ENCODE data around the gene STKLD1.

Gene STKLD1

GRCh38 chr9:133339641-133340040 lies 36.5 kb upstream of the STKLD1 start:
- Histone ChIP-seq H4K20me1 (ENCODE audit: insufficient read depth, low read length) (no peaks in the 10 kb centered on the region), H2AFZ (ENCODE audit: low read length) (no peak overlapping the region), H3K9me2 (replicated peaks; ENCODE audit: insufficient read depth, low read length) (no peaks in the 10 kb centered on the region), H3K79me2 (ENCODE audit: low read length) (peaks cover 13% of the 10 kb centered on the region), H3K36me3 (replicated peaks; ENCODE audit: insufficient read depth, low read length) (no peaks in the 10 kb centered on the region), H3K27ac (ENCODE audit: low read length) (no peak overlapping the region), H3K9ac (ENCODE audit: low read length) (no peak overlapping the region), H3K9me3 (replicated peaks; ENCODE audit: insufficient read depth, low read length) (no peaks in the 10 kb centered on the region), H3F3A (ENCODE audit: insufficient read depth, low read length) (peaks cover 10% of the 10 kb centered on the region; the same call in 1 of the 2 replicates), H3K4me1 (ENCODE audit: low read length) (0 out of 2 replicates have a peak, but pooled peaks cover 4% of the 10 kb centered on the region), H3K4me2 (ENCODE audit: low read depth, low read length) (no peak overlapping the region), H3K27me3 (replicated peaks; ENCODE audit: insufficient read depth, low read length) (no peaks in the 10 kb centered on the region), H3K4me3 (ENCODE audit: low read length) (no peak overlapping the region)
- no peak for TF ChIP-seq EZH2phosphoT487 (IDR thresholded peaks at IDR 0.05; ENCODE audit: low read length)
- no peak for TF ChIP-seq EZH2 (optimal IDR thresholded peaks at IDR 0.05; ENCODE audit: low read depth, low read length)
- TF ChIP-seq, protein P1, sequence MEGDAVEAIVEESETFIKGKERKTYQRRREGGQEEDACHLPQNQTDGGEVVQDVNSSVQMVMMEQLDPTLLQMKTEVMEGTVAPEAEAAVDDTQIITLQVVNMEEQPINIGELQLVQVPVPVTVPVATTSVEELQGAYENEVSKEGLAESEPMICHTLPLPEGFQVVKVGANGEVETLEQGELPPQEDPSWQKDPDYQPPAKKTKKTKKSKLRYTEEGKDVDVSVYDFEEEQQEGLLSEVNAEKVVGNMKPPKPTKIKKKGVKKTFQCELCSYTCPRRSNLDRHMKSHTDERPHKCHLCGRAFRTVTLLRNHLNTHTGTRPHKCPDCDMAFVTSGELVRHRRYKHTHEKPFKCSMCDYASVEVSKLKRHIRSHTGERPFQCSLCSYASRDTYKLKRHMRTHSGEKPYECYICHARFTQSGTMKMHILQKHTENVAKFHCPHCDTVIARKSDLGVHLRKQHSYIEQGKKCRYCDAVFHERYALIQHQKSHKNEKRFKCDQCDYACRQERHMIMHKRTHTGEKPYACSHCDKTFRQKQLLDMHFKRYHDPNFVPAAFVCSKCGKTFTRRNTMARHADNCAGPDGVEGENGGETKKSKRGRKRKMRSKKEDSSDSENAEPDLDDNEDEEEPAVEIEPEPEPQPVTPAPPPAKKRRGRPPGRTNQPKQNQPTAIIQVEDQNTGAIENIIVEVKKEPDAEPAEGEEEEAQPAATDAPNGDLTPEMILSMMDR (IDR thresholded peaks at IDR 0.05; ENCODE audit: low read length) = no peak
- no peak for DNase-seq

DNA sequence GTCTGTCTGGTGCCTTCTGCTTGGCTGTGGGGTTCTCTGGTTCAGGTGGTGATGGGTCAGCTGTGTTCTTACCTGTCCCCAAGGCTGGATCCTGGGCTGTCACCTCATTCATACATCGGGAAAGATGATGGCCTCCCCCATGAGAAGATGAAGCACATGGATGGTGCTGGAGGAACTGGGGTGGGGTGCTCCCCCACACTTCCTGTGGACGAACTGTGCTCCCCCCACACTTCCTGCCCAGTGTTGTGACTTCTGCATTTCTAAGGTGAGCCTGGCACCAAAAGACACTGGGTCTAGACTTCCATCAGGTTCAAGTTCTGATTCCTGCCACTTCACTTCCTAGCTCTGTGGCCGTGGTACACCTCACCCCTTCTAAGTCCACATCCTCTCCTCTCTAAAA lies 35.9 kb upstream of the STKLD1 start:
- H3F3A ChIP-seq (ENCODE audit: insufficient read depth, low read length) = peaks cover 10% of the 10 kb centered on the region; the same call in 1 of the 2 replicates
- H2AFZ ChIP-seq (ENCODE audit: low read length) = no peak overlapping the region
- no peak overlapping the region for H3K27ac ChIP-seq (ENCODE audit: low read length)
- no peaks in the 10 kb centered on the region for H3K9me2 ChIP-seq (replicated peaks; ENCODE audit: insufficient read depth, low read length)
- DNase-seq = no peak
- H3K4me3 ChIP-seq (ENCODE audit: low read length) = no peak overlapping the region
- no peak overlapping the region for H3K4me2 ChIP-seq (ENCODE audit: low read depth, low read length)
- H3K36me3 ChIP-seq (replicated peaks; ENCODE audit: insufficient read depth, low read length) = no peaks in the 10 kb centered on the region
- H3K27me3 ChIP-seq (replicated peaks; ENCODE audit: insufficient read depth, low read length) = no peaks in the 10 kb centered on the region
- H3K79me2 ChIP-seq (ENCODE audit: low read length) = peaks cover 10% of the 10 kb centered on the region
- H3K4me1 ChIP-seq (ENCODE audit: low read length) = 0 out of 2 replicates have a peak, but pooled peaks cover 1% of the 10 kb centered on the region
- H3K9ac ChIP-seq (ENCODE audit: low read length) = no peak overlapping the region
- H3K9me3 ChIP-seq (replicated peaks; ENCODE audit: insufficient read depth, low read length) = no peaks in the 10 kb centered on the region
- TF ChIP-seq EZH2 (optimal IDR thresholded peaks at IDR 0.05; ENCODE audit: low read depth, low read length) = no peak
- no peaks in the 10 kb centered on the region for H4K20me1 ChIP-seq (ENCODE audit: insufficient read depth, low read length)

GRCh38 chr9:133340916-133341315 lies 35.2 kb upstream of the STKLD1 start:
- Histone ChIP-seq H3K4me2 (ENCODE audit: low read depth, low read length) (no peak overlapping the region), H3F3A (ENCODE audit: insufficient read depth, low read length) (peaks cover 7% of the 10 kb centered on the region; the same call in 1 of the 2 replicates), H3K4me1 (ENCODE audit: low read length) (no peaks in the 10 kb centered on the region), H3K9ac (ENCODE audit: low read length) (no peak overlapping the region), H3K36me3 (replicated peaks; ENCODE audit: insufficient read depth, low read length) (no peaks in the 10 kb centered on the region), H3K4me3 (ENCODE audit: low read length) (no peak overlapping the region), H3K79me2 (ENCODE audit: low read length) (peaks cover 10% of the 10 kb centered on the region), H3K9me2 (replicated peaks; ENCODE audit: insufficient read depth, low read length) (no peaks in the 10 kb centered on the region), H3K9me3 (replicated peaks; ENCODE audit: insufficient read depth, low read length) (no peaks in the 10 kb centered on the region), H4K20me1 (ENCODE audit: insufficient read depth, low read length) (no peaks in the 10 kb centered on the region), H2AFZ (ENCODE audit: low read length) (no peak overlapping the region), H3K27me3 (replicated peaks; ENCODE audit: insufficient read depth, low read length) (no peaks in the 10 kb centered on the region), H3K27ac (ENCODE audit: low read length) (no peak overlapping the region)
- no peak for TF ChIP-seq EZH2phosphoT487 (IDR thresholded peaks at IDR 0.05; ENCODE audit: low read length)
- TF ChIP-seq, protein P1 (IDR thresholded peaks at IDR 0.05; ENCODE audit: low read length) = no peak
- no peak for TF ChIP-seq EZH2 (optimal IDR thresholded peaks at IDR 0.05; ENCODE audit: low read depth, low read length)
- no peak for DNase-seq

DNA sequence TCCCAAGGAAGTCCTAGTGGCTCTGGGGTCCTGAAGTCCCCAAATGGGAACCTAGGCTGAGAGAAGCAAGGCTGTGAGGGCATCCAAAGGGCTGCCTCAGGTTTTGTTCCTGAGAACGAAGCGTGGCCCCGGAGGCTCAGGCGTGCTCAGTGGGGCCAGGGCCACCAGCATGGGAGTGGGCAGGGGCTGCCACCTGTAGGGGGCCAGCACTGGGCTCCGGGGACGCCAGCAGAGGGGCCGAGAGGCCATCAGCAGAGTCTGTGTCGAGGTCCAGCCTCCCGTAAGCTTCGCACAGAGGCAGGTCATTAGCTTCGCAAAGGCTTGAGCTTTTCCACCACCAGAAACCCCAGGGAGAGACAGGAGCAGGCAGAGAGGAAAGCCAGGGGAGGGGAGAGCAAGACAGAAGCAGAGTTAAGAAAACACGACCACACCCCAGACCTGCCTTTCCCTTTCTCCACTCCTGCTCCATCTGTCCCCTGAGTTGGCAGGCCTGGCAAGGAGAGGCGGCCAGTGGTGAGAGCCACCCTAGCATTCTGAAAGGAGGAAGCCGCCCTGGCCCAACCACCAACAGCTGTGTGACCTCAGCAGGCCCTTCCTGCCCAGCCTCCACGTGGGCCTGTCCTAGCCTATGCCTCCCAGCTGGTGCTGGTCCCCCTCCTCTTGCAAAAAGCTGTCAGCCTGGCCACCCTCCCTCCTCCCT lies 34.6 kb upstream of the STKLD1 start:
- H3K9me2 ChIP-seq (replicated peaks; ENCODE audit: insufficient read depth, low read length) = no peaks in the 10 kb centered on the region
- TF ChIP-seq, protein P1 (IDR thresholded peaks at IDR 0.05; ENCODE audit: low read length) = no peak
- no peak for TF ChIP-seq EZH2phosphoT487 (IDR thresholded peaks at IDR 0.05; ENCODE audit: low read length)
- no peaks in the 10 kb centered on the region for H4K20me1 ChIP-seq (ENCODE audit: insufficient read depth, low read length)
- H3K27me3 ChIP-seq (replicated peaks; ENCODE audit: insufficient read depth, low read length) = no peaks in the 10 kb centered on the region
- H3K9ac ChIP-seq (ENCODE audit: low read length) = no peak overlapping the region
- H3K4me1 ChIP-seq (ENCODE audit: low read length) = 0 out of 2 replicates have a peak, but pooled peaks cover 4% of the 10 kb centered on the region
- H3F3A ChIP-seq (ENCODE audit: insufficient read depth, low read length) = peaks cover 7% of the 10 kb centered on the region; the same call in 1 of the 2 replicates
- no peak for DNase-seq
- H3K9me3 ChIP-seq (replicated peaks; ENCODE audit: insufficient read depth, low read length) = no peaks in the 10 kb centered on the region
- no peak overlapping the region for H3K4me3 ChIP-seq (ENCODE audit: low read length)
- H2AFZ ChIP-seq (ENCODE audit: low read length) = no peak overlapping the region
- H3K4me2 ChIP-seq (ENCODE audit: low read depth, low read length) = no peak overlapping the region
- H3K27ac ChIP-seq (ENCODE audit: low read length) = no peak overlapping the region
- H3K36me3 ChIP-seq (replicated peaks; ENCODE audit: insufficient read depth, low read length) = no peaks in the 10 kb centered on the region
- H3K79me2 ChIP-seq (ENCODE audit: low read length) = peaks cover 15% of the 10 kb centered on the region

Data from MM.1S (cell line).